ENCODE data around the gene MRPL1.
"Not testable (repeated sequence)": the region's sequence is repeated elsewhere in the genome, so short reads cannot be mapped to it uniquely, and the experiment has no call there.

GRCh38 chr4:77983612-77984311, 121.1 kb downstream of the MRPL1 start:
- TF ChIP-seq CTCF, POLR2A (IDR thresholded peaks at IDR 0.05): not testable (repeated sequence)
